H1 (cell line): ENCODE results near the gene GADL1. TPM values are rescaled to one million over a fixed set of nuclear protein-coding genes. Genes with fewer than 3 reads are reported as not detected.

Experiments
- CTCF ChIA-PET: fragments of 300-600 bp; sonication (Branson Sonifier 250); formaldehyde crosslinking; loops from one replicate; lab custom pipeline; 2021; ENCODE audit not compliant: partially characterized antibody; lab: Charles Lee
- POLR2A ChIA-PET: fragments of 300-600 bp; sonication (Branson Sonifier 250); formaldehyde crosslinking; loops from one replicate; lab custom pipeline; 2021; ENCODE audit warnings: inconsistent platforms; ENCODE audit not compliant: partially characterized antibody; lab: Charles Lee
- DNase-seq, 2 experiments: peaks; one replicate each; pipeline versions ENCODE4 v3.0.0 to v3.0.0-alpha.2; 2010 to 2022; ENCODE audit warnings: low spot score in 2 of 2, low read depth in 1 of 2, mixed read lengths in 1 of 2
- FAIRE-seq: peaks from 2 replicates; lab custom pipeline; 2011; peaks lifted over from hg19 to GRCh38; lab: Jason Lieb, UNC
- H2AFZ ChIP-seq: 2 replicates; pipeline ENCODE4 v1.8.1; 2012; ENCODE audit warnings: low read length, inconsistent platforms
- H2AK5ac ChIP-seq: 2 replicates; pipeline ENCODE4 v1.6.1; 2013; ENCODE audit warnings: low read depth, low read length
- H2BK120ac ChIP-seq: replicated peaks from 2 replicates; pipeline ENCODE3; 2013; ENCODE audit warnings: low read depth, low read length, inconsistent platforms
- H2BK12ac ChIP-seq: 2 replicates; pipeline ENCODE4 v1.6.1; 2013; ENCODE audit warnings: low read depth, low read length
- H2BK15ac ChIP-seq: 2 replicates; pipeline ENCODE4 v1.6.1; 2013; ENCODE audit warnings: low read length
- H2BK20ac ChIP-seq: 2 replicates; pipeline ENCODE4 v1.6.1; 2013; ENCODE audit warnings: low read length
- H2BK5ac ChIP-seq: 2 replicates; pipeline ENCODE4 v1.6.1; 2013; ENCODE audit warnings: low read depth, low read length
- H3K14ac ChIP-seq: 2 replicates; pipeline ENCODE4 v1.6.1; 2013; ENCODE audit warnings: inconsistent platforms; ENCODE audit not compliant: insufficient read length
- H3K18ac ChIP-seq: 2 replicates; pipeline ENCODE4 v1.6.1; 2013; ENCODE audit warnings: low read length; ENCODE audit errors: extremely low read depth
- H3K23ac ChIP-seq: 2 replicates; pipeline ENCODE4 v1.6.1; 2013; ENCODE audit warnings: inconsistent platforms; ENCODE audit not compliant: insufficient read length
- H3K23me2 ChIP-seq: 2 replicates; pipeline ENCODE4 v1.6.1; 2013; ENCODE audit warnings: low read depth, low read length
- H3K27ac ChIP-seq: 2 replicates; pipeline ENCODE4 v1.6.1; 2011; ENCODE audit warnings: low read depth, low read length, inconsistent platforms
- H3K27me3 ChIP-seq, 4 experiments: replicated peaks in 1 of 4; 1 replicate in 1 of 4; 2 replicates in 3 of 4; pipeline versions ENCODE4 v1.6.1 to v1.8.1; 2011 to 2013; ENCODE audit warnings: low read length in 3 of 4, mild to moderate bottlenecking in 3 of 4, inconsistent platforms in 2 of 4, mixed read lengths in 2 of 4, moderate library complexity in 1 of 4; ENCODE audit not compliant: control insufficient read depth in 3 of 4, insufficient read depth in 3 of 4; ENCODE audit errors: extremely low read depth in 1 of 4
- H3K36me3 ChIP-seq, 4 experiments: 2 replicates each; pipeline versions ENCODE4 v1.6.1 to v1.8.1; 2011 to 2013; ENCODE audit warnings: mild to moderate bottlenecking in 4 of 4, low read length in 3 of 4, moderate library complexity in 2 of 4, control low read depth in 1 of 4, inconsistent platforms in 1 of 4; ENCODE audit not compliant: insufficient read depth in 4 of 4, control insufficient read depth in 2 of 4
- H3K4ac ChIP-seq: replicated peaks from 2 replicates; pipeline ENCODE3; 2013; ENCODE audit warnings: low read length, low read depth, mixed read lengths, inconsistent platforms; ENCODE audit not compliant: insufficient read length
- H3K4me1 ChIP-seq, 4 experiments: replicated peaks in 1 of 4; 1 replicate in 1 of 4; 2 replicates in 3 of 4; pipeline versions ENCODE4 v1.6.1 to v1.8.1; 2011 to 2013; ENCODE audit warnings: low read length in 3 of 4, inconsistent platforms in 2 of 4, mixed read lengths in 1 of 4; ENCODE audit not compliant: insufficient read depth in 4 of 4, control insufficient read depth in 3 of 4
- H3K4me2 ChIP-seq, 2 experiments: 2 replicates each; pipeline versions ENCODE4 v1.6.1 to v1.8.1; 2011 to 2013; ENCODE audit warnings: low read depth in 2 of 2, low read length in 2 of 2, control low read depth in 1 of 2, inconsistent platforms in 1 of 2, mild to moderate bottlenecking in 1 of 2; ENCODE audit not compliant: insufficient read depth in 1 of 2
- H3K4me3 ChIP-seq, 4 experiments: fragments of 200-600, 300-600 bp in 1 of 4; sonication (generic), shearing (Covaris generic), sonication (Bioruptor Twin) in 1 of 4; 2 replicates each; pipeline versions ENCODE4 v1.5.1 to v1.8.1; 2011 to 2016; ENCODE audit warnings: low read length in 4 of 4, low read depth in 3 of 4, control low read depth in 2 of 4, inconsistent platforms in 2 of 4, mild to moderate bottlenecking in 2 of 4, mixed read lengths in 1 of 4, moderate library complexity in 1 of 4; ENCODE audit not compliant: insufficient read depth in 2 of 4; ENCODE audit errors: extremely low read depth in 1 of 4
- H3K56ac ChIP-seq: replicated peaks from 2 replicates; pipeline ENCODE3; 2013; ENCODE audit warnings: low read depth, mild to moderate bottlenecking, mixed read lengths, low read length, inconsistent platforms; ENCODE audit not compliant: insufficient read length
- H3K79me1 ChIP-seq: 2 replicates; pipeline ENCODE4 v1.6.1; 2013; ENCODE audit warnings: low read depth, low read length, control low read depth
- H3K79me2 ChIP-seq, 2 experiments: 2 replicates each; pipeline versions ENCODE4 v1.6.1 to v1.8.1; 2012 to 2013; ENCODE audit warnings: low read length in 2 of 2, mild to moderate bottlenecking in 2 of 2, inconsistent platforms in 1 of 2; ENCODE audit not compliant: insufficient read depth in 2 of 2, control insufficient read depth in 1 of 2
- H3K9ac ChIP-seq, 4 experiments: replicated peaks in 1 of 4; 1 replicate in 1 of 4; 2 replicates in 3 of 4; pipeline versions ENCODE4 v1.6.1 to v1.8.1; 2011 to 2013; ENCODE audit warnings: low read depth in 3 of 4, low read length in 3 of 4, control low read depth in 2 of 4, mild to moderate bottlenecking in 2 of 4, moderate library complexity in 2 of 4, inconsistent platforms in 1 of 4; ENCODE audit errors: extremely low read depth in 1 of 4
- H3K9me3 ChIP-seq, 2 experiments: 2 replicates each; pipeline versions ENCODE4 v1.6.1 to v1.8.1; 2012 to 2013; ENCODE audit warnings: mild to moderate bottlenecking in 2 of 2, moderate library complexity in 2 of 2, control low read depth in 1 of 2, inconsistent platforms in 1 of 2, low read depth in 1 of 2, low read length in 1 of 2, mixed read lengths in 1 of 2; ENCODE audit not compliant: insufficient read depth in 2 of 2
- H4K20me1 ChIP-seq, 2 experiments: replicated peaks in 1 of 2; 2 replicates each; pipeline versions ENCODE3 to v1.8.1; 2011 to 2013; ENCODE audit warnings: inconsistent platforms in 2 of 2, low read length in 2 of 2, mild to moderate bottlenecking in 1 of 2; ENCODE audit not compliant: insufficient read depth in 2 of 2, control insufficient read depth in 1 of 2
- H4K5ac ChIP-seq: 2 replicates; pipeline ENCODE4 v1.6.1; 2013; ENCODE audit warnings: low read length, low read depth, mixed read lengths, inconsistent platforms; ENCODE audit not compliant: insufficient read length
- H4K8ac ChIP-seq: 2 replicates; pipeline ENCODE4 v1.8.0; 2013; ENCODE audit warnings: mild to moderate bottlenecking, moderate library complexity, low read length, inconsistent platforms; ENCODE audit not compliant: insufficient read depth; ENCODE audit errors: extremely low read depth
- H4K91ac ChIP-seq: replicated peaks from 2 replicates; pipeline ENCODE3; 2013; ENCODE audit warnings: low read length, mixed read lengths, inconsistent platforms; ENCODE audit not compliant: insufficient read length
- CBX8 ChIP-seq: fragments of 300-800, 300-1000 bp; sonication (generic); IDR thresholded peaks from 2 replicates; pipeline ENCODE4 v1.7.1; 2016; ENCODE audit warnings: low read depth, low read length, borderline replicate concordance
- CTCF ChIP-seq, 3 experiments: IDR thresholded peaks; 1 replicate in 2 of 3; 2 replicates in 1 of 3; pipeline versions ENCODE4 v1.5.1 to v1.6.1; 2011; ENCODE audit warnings: low read length in 3 of 3, mild to moderate bottlenecking in 3 of 3, inconsistent platforms in 2 of 3, low read depth in 1 of 3, moderate library complexity in 1 of 3; ENCODE audit not compliant: insufficient read depth in 1 of 3; ENCODE audit errors: control extremely low read depth in 1 of 3
- RAD21 ChIP-seq, 2 experiments: IDR thresholded peaks in 1 of 2; conservative IDR thresholded peaks in 1 of 2; 2 replicates each; pipeline ENCODE4 v1.6.1; 2011; ENCODE audit warnings: low read depth in 2 of 2, low read length in 2 of 2, improper control_type of control experiment in 1 of 2, inconsistent platforms in 1 of 2, mild to moderate bottlenecking in 1 of 2, moderate library complexity in 1 of 2
- WGBS, 2 experiments: shearing (Covaris generic) in 1 of 2; methylation state at CpG; one replicate each; pipeline versions ENCODE4 v1.1.6 to v1.1.7; 2013 to 2015; ENCODE audit warnings: low lambda C conversion rate in 2 of 2, mixed read lengths in 2 of 2, inconsistent platforms in 1 of 2, low coverage in 1 of 2, missing lambda C conversion rate in 1 of 2; ENCODE audit not compliant: insufficient replicate concordance in 2 of 2, insufficient coverage in 1 of 2, insufficient read length in 1 of 2; ENCODE audit errors: extremely low coverage in 1 of 2, missing lambda C conversion rate in 1 of 2; 5-methylcytosine and 5-hydroxymethylcytosine counted together
- polyA plus RNA-seq, 7 experiments: library from polyadenylated mRNA; depleted of rRNA in 3 of 7; stranded (reverse) in 5 of 7; unstranded in 2 of 7; fragments of >200 nt in 5 of 7; fragments of 200-250 nt in 2 of 7; gene quantifications; 1 replicate in 5 of 7; 2 replicates in 1 of 7; 4 replicates in 1 of 7; pipeline versions ENCODE4 v1.2.1 to v1.2.3, GENCODE V29; 2011 to 2013; ENCODE audit warnings: missing spikeins in 2 of 7, mixed read lengths in 2 of 7
- total RNA-seq: library from RNA; stranded (reverse); fragmentation: NEBNext Ultra II Directional; extraction: Animal tissue kit (Norgen Biotek cat#: 25700); gene quantifications from 2 replicates; pipeline ENCODE4 v1.2.1, GENCODE V29; 2021

GADL1 gene
- total and polyA plus RNA-seq, 2 of the 8 experiments (the other 6 are each of a cell fraction or from before 2014, with no cell fraction given), result 0.03 to 0.30 TPM

GRCh38 chr3:30747771-30748281 is 146.6 kb downstream of the GADL1 start:
- Histone ChIP-seq H2BK5ac (no peak overlapping the region), H2BK15ac (no peak overlapping the region), H2BK120ac (no peak overlapping the region), H3K79me2 (no peaks in the 10 kb centered on the region), H3K9me3 (no peaks in the 10 kb centered on the region), H3K23ac (no peak overlapping the region), H3K4me2 (no peak overlapping the region), H3K18ac (no peak overlapping the region), H3K27me3 (no peaks in the 10 kb centered on the region), H2BK12ac (no peak overlapping the region), H4K8ac (no peak overlapping the region), H3K79me1 (no peaks in the 10 kb centered on the region), H4K91ac (no peak overlapping the region), H3K56ac (no peak overlapping the region), H2AFZ (no peak overlapping the region), H3K27ac (no peak overlapping the region), H4K5ac (no peak overlapping the region), H3K36me3 (no peaks in the 10 kb centered on the region), H3K4me1 (peaks cover 0 to 19% (median 6%) of the 10 kb centered on the region in 4 experiments; a peak in 3 of 7 replicates), H3K14ac (no peak overlapping the region), H2AK5ac (no peak overlapping the region), H3K4ac (no peak overlapping the region), H3K9ac (no peak overlapping the region), H3K23me2 (no peaks in the 10 kb centered on the region), H4K20me1 (no peaks in the 10 kb centered on the region), H3K4me3 (no peak overlapping the region), H2BK20ac (0 out of 2 replicates have a peak overlapping the region, but pooled peaks have one; percentile 23)
- CTCF ChIA-PET, result interaction anchor here (0.7 to 2.6 kb wide), 12 partner anchors 8 to 1888 kb away, joined by 3 to 16 read pairs (median 4); no protein-coding TSS in a partner anchor
- POLR2A ChIA-PET, result no interaction called here
- WGBS, 2 experiments, result 76% methylated on average over 4 of the region's 4 CpGs; no CpG with 5 or more reads in 1 of the 2 experiments
- peak; percentile 65 for FAIRE-seq
- DNase-seq, result no peak
- TF ChIP-seq RAD21 (IDR thresholded peaks at IDR 0.05 in 1 of 2, conservative IDR thresholded peaks at IDR 0.05 in 1 of 2; ENCODE audit: low read depth in 2 of 2, low read length in 2 of 2) (peak; percentile 84 to 86), CBX8 (no peak), CTCF (IDR thresholded peaks at IDR 0.05; ENCODE audit: control extremely low read depth in 1 of 3, insufficient read depth in 1 of 3, low read depth in 1 of 3, low read length in 3 of 3) (peak in 2 of 3 experiments; percentile 40 to 70; a peak in 2 of 4 replicates)
